Sigmoid colon (tissue), 4 donors: ENCODE data around the gene ACTA2.

ENCODE experiments used
- POLR2AphosphoS5 ChIP-seq, 4 donors: sonication (generic); formaldehyde crosslinking; IDR thresholded peaks; one replicate each; pipeline ENCODE4 v1.6.1; 2017; ENCODE audit warnings: antibody characterized with exemption in 4 of 4
- TF ChIP-seq, protein P1 (sequence below), 4 experiments: fragments of 450-650 bp in 3 of 4; fragments of 200-600 bp in 1 of 4; IDR thresholded peaks; one replicate each; pipeline ENCODE4 v1.5.1; 2016 to 2019; ENCODE audit warnings: antibody characterized with exemption in 4 of 4, mild to moderate bottlenecking in 3 of 4, moderate library complexity in 2 of 4

DNA sequence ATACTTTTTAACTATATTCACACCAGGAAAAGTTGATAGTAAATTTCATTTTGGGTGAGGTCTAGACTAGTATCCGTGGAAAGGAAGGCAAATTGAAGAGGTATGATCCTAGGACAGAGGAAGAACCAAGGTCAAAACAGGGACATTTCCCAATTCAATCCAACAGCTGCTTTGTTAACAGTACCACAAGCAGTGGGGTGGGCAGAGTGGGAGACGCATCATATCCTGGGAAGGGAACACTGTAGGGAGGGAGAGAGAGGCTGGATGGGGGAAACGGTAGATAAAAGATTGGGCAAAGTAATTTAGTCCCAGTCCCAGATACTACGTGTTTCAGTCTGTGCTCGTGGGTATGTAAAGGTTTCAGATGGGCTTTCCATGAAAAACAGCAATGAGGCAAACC lies 28.9 kb upstream of the ACTA2 start:
- no peak for TF ChIP-seq POLR2AphosphoS5 (IDR thresholded peaks at IDR 0.05)
- TF ChIP-seq, protein P1, sequence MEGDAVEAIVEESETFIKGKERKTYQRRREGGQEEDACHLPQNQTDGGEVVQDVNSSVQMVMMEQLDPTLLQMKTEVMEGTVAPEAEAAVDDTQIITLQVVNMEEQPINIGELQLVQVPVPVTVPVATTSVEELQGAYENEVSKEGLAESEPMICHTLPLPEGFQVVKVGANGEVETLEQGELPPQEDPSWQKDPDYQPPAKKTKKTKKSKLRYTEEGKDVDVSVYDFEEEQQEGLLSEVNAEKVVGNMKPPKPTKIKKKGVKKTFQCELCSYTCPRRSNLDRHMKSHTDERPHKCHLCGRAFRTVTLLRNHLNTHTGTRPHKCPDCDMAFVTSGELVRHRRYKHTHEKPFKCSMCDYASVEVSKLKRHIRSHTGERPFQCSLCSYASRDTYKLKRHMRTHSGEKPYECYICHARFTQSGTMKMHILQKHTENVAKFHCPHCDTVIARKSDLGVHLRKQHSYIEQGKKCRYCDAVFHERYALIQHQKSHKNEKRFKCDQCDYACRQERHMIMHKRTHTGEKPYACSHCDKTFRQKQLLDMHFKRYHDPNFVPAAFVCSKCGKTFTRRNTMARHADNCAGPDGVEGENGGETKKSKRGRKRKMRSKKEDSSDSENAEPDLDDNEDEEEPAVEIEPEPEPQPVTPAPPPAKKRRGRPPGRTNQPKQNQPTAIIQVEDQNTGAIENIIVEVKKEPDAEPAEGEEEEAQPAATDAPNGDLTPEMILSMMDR (IDR thresholded peaks at IDR 0.05): no peak
